Caki2 (cell line): ENCODE results near the gene KHDRBS2. TPM values are rescaled to one million over a fixed set of nuclear protein-coding genes. Genes with fewer than 3 reads are reported as not detected.
"Not testable (repeated sequence)": the region's sequence is repeated elsewhere in the genome, so short reads cannot be mapped to it uniquely, and the experiment has no call there.

Source experiments
- DNase-seq: peaks from one replicate; pipeline ENCODE4 v3.0.0-alpha.2; 2015; ENCODE audit warnings: low read depth
- in situ Hi-C: cut with HindIII; loops from 2 replicates; pipeline ENCODE4 v1.10.0; 2016; ENCODE audit warnings: low sequenced_read_pairs, low pct_unique_long_range_greater_than_20kb, mixed read lengths
- total RNA-seq: library from RNA; depleted of rRNA; stranded (reverse); fragments of >200 nt; shearing (Covaris generic); gene quantifications from 2 replicates; pipeline ENCODE4 v1.2.3, GENCODE V29; 2014; ENCODE audit warnings: low replicate concordance

KHDRBS2 gene
- total RNA-seq, 1 experiment from 2014 or later: not detected

GRCh38 chr6:61787998-61788397, 498.0 kb downstream of the KHDRBS2 start:
- in situ Hi-C loops: no loop called here
- no peak for DNase-seq

DNA sequence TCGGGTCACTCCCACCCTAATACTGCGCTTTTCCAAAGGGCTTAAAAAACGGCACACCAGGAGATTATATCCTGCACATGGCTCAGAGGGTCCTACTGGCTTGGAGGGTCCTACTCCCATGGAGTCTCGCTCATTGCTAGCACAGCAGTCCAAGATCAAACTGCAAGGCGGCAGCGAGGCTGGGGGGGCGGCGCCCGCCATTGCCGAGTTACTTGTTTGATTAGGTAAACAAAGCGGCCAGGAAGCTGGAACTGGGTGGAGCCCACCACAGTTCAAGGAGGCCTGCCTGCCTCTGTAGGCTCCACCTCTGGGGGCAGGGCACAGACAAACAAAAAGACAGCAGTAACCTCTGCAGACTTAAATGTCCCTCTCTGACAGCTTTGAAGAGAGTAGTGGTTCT, 516.6 kb downstream of the KHDRBS2 start:
- in situ Hi-C loops, DNase-seq: not testable (repeated sequence)

- no peak for DNase-seq
- in situ Hi-C loops: no loop called here
Measured at GRCh38 chr6:61755739-61756138, 530.3 kb downstream of the KHDRBS2 start.

GRCh38 chr6:61751986-61752385, 534.0 kb downstream of the KHDRBS2 start:
- in situ Hi-C loops: no loop called here
- no peak for DNase-seq

DNA sequence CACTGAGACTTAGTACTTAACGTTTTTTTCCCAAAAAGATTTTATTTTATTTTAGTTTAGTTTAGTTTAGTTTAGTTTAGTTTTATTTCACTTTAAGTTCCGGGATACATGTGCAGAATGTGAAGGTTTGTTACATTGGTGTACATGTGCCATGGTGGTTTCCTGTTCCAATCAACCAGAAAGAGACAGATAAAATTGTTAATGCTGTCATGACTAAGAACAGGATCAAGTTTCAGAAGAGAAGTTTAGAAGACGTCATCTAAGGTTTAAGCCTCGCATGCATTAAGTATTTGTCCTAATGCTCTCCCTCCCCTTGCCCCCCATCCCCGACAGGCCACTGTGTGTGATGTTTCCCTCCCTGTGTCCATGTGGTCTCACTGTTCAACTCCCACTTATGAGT, 540.0 kb downstream of the KHDRBS2 start:
- in situ Hi-C loops: no loop called here
- DNase-seq: no peak

DNA sequence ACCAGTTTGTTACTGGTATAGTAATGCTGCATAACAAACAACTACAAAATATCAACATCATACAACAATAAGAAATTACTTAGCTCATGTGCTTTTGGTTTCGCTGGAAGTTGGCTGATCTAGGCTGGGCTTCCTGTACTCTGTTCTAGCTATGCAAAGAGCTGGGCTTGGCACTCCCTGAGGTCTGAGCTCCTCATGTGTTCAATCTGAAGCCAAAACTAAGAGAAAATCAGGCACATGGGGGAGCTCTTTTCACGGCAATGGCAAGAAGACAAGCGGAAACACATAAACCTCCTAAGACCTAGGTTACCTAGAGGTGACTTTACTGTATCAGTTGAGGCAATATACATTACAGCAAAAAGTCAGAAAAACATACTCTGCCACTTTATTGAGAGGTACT, 574.2 kb downstream of the KHDRBS2 start:
- no peak for DNase-seq
- in situ Hi-C loops: no loop called here

DNA sequence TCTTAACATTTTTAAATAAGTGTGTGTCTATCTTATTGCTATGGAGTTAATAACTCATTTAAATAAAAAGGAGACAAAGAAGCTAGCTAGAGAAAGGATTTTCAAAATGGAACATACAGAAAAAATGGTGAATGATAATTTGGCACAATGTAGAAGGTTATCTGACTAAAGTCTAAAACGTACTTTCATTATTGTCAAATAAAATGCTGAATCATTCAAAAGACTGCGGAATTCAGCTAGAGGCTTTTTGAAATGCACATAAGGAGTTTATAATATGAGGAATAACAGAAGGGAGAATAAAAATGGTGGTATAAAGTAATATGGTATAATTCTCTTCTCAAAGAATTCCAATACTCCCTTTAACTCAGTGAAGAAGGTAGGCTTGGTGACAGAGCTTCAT, 597.9 kb downstream of the KHDRBS2 start:
- in situ Hi-C loops: no loop called here
- DNase-seq: no peak

DNA sequence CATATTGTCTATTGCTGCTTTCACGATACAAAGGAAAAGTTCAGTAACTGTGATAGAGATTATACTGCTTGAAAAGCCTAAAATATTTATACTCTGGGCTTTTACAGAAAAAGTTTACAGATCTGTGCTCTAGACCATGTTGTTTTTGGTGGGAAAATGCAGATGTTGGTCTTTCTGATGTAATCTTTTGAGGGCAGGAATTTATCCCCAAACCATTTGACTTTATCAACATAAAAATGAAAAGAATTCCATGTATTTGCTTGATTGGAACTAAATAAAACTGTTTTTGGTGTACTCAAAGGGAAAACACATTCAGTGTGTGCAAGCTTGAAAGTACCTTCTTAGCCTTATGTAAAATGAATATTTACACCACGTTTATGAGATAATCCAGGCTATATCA, 603.5 kb downstream of the KHDRBS2 start:
- in situ Hi-C loops: no loop called here
- no peak for DNase-seq

DNA sequence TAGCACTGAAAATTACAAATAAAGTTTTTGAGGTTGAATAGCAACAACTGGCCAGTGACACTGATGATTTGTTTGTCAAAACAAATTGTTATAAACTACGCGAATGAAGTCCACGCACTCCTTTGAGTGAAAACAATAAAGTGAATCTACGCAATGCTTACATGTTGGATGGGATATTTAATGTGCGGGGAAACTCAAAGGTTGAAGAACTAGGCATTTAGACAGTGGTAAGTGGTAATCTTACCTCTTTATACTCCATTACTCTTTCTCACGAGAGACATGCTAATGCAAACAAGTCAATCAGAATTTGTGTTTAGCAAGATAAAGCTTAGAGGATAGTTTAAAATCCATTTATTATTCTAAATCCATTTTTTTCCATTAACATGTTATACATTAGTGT, 606.4 kb downstream of the KHDRBS2 start:
- in situ Hi-C loops: no loop called here
- DNase-seq: no peak

GRCh38 chr6:61675734-61676133, 610.3 kb downstream of the KHDRBS2 start:
- in situ Hi-C loops: no loop called here
- DNase-seq: no peak

GRCh38 chr6:61649845-61650244, 636.2 kb downstream of the KHDRBS2 start:
- in situ Hi-C loops: no loop called here

DNA sequence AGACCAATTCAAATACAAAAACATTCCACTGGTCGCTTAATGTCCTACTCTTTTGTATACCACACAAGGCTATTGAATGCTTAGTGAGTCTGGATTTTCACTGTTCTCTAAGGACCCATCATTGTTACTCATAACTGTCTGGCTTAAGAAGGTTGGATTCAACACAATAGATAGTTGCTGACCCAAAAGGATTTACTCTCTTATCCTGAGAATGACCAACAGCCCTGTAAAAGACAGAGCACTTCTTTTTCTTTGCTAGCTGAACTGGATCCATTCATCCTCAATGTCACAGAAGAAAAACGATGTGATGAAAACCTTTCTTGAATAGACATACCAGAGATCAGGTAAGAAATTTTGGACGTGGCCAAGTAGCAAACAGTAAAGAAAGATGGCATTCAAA, 645.6 kb downstream of the KHDRBS2 start:
- no peak for DNase-seq
- in situ Hi-C loops: no loop called here

More at GRCh38 chr6:61649845-61650244, 636.2 kb downstream of the KHDRBS2 start:
- DNase-seq: no peak
